ENCODE measurements around the gene RAMP1.
A peak's percentile ranks its signal among the peaks of the same experiment; 100 is the strongest.

The RAMP1 gene

DNA sequence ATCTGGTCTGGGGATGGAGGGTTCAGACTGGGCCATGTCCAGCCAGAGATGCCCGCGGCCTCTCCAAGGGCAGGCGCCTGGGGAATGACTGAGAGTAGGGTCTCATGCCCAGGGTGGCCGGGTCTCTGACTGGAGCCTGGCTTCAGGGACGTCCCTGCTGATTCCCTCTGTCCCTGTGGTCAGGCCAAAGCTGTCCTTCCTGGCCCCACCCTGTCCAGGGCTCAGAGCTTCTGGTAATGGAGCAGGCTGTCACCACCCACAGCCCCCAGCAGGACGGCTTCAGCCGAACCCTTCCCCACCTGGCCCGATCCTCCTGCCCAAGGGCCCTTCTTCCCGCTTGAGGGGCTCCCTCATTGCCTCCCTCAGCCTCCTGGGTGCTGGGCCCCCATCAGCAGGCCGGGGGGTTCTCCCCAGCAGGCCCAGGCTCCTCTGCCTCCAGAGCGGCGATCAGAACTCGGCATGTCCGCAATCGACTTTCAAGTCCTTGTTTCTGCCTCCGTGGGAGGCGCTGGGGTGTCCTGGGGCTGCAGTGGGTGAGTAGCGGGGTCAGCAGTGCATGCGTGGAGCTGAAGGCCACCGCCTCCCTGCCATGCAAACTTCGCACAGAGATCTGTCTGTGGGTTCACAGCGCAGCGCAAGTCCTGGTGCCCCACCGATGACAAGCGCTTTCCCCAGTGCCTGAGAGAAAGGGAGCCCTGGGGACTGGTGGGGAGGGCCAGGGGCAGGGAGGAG, 18.3 kb downstream of the RAMP1 start:
- no peak for DNase-seq

DNA sequence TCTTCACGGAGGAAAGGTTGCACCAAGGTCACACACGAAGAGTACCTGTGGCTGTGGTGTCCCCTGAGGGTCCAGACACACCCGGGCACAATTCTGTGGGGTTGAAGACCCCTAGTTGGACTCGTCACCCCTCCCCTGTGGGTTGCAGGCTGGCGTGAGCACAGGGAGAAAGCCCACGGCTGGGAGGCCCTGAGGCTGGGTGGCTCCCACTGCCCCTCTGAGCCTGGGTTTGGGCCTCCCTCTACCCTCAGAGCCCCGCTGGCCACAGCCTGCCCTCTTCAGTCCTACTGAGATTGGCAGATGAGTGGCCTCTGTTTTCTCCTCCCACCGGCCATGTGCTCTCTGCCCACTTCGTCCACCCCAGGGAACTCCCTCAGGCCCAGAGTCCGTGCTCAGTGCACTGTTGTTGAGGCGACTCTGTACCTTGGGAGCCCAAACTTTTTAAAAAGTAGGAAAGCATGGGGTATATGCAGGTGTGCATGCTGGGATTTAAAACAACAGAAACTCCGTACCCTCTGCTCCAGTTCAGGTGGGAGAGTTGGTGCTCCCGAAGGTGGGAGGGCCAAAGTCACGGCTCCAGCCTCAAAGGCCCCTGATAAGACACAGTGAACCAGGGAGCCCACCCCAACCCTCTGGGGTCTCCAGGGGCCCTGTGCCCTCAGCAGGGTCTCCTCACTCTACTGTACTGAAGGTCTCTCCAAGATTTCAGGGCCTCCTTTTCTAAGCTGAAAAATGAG, 19.1 kb downstream of the RAMP1 start:
- no peak for DNase-seq

DNA sequence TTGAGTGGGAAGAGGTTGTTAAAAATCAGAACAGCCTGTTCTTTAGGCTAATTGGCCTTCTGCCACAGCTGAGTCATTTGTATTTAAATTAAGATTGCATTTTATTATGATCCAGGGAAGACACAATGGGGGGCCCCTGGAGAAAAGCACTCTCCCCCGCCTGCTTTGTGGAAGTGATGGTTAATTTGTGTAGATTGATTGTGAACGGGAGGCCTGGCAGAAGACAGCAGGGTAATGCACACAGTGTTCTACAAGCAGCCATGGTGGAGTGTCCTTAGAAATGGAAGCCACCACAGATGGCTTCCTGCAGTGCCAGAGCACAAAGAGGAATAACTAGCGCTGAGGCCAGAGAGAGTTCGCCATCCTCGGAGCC, 19.6 kb downstream of the RAMP1 start:
- DNase-seq = peak; percentile 61

DNA sequence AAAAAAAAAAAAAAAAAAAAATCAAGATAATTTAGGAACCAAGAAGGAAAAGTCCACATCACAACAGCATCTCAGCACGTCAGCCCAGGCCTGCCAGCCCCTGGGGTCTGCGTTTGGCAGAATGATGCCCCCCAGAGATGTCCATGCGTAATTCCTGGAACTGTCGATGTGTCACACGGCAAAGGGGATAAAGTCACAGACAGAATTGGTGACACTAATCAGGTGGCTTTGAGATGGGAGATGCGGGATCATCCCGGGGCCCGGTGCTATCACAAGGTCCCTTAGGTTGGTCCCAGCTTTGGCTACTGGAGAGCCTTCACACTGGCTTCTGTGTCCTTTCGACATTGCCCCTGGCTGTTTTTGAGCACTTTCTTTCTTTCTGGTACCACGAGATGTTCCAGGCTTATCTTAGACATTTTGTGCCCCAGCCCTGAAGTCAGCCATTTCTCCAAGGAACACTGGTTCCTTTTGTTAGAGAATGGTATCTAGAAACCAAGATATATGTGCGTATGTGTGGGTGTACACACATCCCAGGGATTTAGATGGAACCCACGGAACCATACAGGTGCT, 20.7 kb downstream of the RAMP1 start:
- no peak for DNase-seq

DNA sequence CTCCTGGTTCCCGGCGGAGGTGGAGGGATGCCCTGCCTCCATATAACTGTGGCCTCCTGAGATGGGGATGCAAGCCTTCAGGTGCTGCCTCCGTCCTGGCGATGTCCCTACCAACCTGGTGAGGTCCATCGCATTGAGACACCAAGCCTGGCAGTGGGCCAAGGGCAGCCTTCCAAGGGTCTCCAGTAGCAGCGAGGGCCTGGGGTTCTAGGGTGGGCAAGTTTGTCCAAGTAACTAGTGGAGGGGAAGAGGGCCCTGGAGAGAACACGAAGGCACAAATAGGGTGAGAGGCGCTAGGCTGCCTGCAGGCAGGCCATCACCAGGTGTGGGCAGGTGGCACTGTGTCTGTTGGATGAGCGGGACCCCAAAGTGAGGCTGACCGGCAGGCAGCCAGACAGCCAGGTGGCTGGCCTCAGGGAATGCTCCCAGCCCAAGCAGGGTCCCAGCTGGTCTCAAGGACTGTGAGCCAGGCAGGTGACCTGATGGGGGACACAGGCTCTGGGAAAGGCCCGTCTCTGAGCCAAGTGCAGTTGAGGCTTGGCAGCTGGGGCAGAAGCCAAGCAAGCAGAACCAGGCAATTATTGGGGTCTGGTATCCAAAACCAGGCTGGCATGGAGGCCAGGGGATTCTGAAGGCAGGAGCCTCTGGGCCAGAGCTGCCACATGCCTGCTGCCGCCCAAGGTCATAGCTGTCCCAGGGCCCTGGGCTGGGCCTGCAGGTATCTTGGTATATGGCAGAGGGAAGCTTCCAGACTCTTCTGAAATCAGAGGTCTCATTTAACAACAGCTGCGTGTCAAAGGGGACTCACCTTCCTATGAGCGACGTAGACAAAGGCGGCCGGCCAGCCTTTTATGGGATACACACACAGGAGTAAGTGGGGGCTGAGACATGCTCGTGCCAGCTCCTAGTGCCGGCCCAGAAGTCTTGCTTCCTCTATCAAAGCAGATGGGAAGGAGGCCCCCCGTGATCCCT, 23.4 kb downstream of the RAMP1 start:
- DNase-seq = no peak

DNA sequence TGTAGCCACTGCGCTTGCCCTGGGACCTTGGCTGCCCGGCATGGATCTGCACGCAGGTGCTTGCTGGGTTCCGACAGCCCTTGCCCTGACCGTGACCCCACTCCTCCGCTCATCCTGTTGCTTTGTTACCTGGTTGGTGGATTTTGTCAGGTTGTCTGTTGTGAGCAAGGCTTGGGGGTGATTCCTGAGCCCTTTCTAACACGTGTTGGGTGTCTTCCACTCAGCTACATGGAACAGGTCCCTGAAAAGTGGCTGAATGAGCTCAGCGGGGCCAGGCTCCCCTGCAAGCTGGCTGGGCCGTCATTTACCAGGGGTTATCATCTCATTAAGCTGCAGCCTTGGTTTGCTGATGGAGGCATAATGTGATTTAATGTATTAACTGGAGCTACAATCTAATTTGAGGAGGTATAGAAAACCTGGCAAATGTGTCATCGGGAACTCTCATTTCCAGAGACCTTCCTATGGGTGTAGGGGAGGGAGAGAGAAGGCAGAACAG, 24.6 kb downstream of the RAMP1 start:
- no peak for DNase-seq

DNA sequence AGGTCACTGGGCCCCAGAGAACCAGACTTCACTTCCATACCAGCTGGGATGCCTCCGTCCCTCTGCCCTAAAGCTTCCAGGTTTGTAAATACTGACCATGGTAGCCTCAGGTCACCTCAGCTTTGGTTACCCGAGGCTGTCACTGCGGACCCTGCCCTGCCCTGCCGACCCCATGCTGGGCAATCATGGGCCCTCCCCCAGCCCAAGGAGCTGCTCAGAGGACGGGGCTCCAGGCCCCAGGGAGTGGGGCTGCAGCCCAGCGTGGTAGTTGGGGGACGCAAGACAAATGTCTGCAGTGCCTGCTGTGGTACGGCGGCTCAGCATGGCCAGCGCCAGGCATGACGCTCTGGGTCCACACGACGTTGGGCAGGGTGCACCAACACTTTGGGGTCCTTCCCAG, 25.3 kb downstream of the RAMP1 start:
- no peak for DNase-seq

DNA sequence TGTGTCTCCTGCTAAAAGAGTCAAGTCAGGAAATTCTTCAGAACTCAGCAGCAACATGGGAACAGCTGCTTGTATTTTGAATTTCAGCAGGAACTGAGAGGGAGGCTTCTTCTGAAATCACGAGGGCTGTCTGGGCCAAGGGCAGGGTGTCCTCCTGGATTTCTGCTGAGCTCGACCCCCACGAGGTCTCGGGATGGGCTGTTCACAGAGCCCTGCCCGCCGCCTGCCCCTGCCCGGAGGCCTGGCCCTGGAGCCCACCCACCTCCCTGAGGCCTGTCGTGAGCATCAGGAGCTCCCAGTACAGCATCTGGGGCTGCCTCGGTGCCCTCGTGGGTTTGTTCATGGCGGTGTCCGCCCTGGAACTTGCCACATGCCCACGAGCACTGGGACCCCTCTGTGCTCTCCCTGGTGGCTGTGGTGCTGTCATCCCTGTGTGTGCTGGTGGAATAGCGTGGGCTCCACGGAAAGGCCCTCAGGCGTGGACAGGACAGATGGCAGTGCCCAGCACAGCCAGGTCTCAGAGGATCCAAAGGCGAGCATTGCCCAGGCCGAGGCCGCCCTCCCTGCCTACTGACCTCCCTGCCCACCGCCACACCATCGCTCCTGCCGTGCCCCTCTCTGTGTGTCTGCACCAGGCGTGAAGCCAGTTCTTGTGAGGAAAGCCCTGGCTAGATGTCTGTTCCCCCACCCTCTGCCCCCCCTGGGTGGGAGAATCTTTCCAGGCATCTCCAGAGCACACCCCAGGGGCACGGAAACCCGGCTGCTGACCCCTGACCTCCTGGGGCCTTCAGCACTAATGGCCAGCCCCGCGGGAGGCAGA, 25.9 kb downstream of the RAMP1 start:
- no peak for DNase-seq

DNA sequence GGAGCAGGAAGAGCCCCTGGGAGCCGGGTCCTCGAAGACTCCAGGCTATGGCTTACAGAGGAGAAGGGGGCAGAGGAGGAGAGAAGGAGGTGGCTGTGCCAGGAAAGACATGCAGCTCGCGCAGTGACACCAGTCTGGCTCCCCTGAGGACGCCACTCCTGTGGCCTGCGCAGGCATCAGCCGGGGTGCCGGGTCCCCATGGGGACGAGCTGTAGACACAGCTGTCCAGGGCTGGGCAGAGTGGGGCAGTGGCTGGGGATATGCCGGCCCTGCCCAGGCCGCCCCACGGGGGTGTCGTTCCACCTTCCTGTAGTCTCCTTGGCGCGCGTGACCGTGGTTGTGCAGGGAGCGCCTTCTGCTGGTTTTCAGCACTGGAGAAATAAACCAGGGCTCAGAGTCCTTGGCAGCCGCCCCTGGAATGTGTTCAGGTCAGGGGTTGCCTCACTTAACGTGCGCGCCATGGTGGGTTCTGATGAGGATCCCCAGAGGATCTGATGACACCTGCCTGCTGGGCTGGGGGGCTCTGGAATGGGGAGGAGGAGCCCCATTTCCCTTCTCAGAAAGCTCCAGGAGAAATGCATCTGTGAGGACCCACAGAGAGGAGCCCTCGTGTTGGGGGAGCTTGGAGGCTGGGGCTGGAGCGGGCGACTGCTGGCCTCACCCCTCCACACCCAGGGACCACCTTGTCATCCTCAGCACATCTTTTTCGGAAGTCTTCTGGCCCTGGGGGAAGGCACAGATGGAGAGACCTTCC, 26.7 kb downstream of the RAMP1 start:
- DNase-seq = no peak

DNA sequence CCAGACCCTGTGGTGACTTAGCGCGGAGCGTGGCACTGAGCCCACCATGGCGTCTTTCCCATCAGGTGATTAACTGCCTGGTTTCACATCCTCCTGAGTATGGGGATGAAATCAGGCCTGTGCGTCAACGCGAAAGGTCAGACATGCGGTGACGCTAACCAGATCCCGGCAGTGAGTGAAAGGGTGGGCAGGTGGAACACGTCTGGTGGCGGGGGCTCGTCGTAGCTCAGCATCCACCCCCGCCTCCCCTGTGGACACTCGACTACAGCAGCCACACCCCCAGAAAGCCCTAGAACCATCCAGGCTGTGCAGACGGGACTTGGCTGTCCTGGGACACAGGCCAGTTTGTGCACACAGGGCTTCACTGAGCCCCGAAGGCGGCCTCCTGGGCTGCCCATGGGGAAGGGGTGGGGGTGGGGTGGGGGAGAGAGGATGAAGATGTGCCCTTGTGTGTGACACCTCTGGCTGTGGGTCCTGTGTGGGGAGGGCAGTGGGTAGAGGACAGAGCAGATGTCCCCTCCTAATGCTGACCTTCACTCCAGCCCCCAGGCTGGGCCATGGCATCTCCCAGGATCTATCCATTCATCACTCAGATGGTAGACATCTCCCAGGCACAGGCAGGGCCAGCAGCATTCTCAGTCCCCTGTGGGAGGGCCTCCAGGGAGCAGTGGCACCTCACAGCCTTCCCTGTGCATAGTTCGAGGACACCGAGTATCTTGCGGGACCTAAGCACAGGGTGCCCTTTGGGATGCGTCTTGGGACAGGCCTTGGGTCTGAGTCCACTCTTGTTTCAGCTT, 27.5 kb downstream of the RAMP1 start:
- no peak for DNase-seq

DNA sequence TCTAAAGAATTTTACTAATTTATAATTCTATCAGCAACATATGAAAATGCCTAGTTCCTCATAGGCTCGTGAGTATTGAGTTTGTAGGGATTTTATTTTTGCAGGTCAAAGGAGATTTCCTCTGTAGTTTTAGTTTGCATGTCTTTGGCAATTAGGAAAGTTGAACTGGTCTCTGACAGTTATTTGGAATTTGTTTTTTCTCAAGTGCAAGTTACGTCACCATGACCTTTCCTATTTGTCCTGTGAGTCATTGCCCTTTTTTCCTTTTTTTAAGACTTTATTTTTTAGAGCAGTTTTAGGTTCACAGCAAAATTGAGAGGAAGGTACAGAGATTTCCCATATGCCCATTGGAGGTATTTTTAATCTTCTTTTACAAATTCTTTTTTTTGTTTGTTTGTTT, 29.0 kb downstream of the RAMP1 start:
- DNase-seq = no peak

DNA sequence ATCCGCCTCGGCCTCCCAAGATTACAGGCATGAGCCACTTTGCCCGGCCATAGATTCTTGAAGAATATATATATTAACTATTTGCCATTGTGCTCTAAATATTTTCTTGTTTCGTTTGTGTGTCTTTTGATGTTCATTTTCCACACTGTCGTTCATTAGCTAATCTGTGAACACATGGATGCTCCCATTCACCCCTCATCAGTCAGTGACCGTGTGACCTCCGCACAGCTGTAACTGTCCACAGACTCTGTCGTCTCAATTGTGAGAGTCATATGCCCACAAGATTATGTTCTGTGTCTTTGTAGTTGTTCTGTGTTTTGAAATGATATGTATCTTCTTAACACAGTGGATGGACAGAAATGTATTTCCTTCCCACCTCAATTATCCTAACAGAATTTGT, 29.6 kb downstream of the RAMP1 start:
- peak; percentile 91 for DNase-seq

DNA sequence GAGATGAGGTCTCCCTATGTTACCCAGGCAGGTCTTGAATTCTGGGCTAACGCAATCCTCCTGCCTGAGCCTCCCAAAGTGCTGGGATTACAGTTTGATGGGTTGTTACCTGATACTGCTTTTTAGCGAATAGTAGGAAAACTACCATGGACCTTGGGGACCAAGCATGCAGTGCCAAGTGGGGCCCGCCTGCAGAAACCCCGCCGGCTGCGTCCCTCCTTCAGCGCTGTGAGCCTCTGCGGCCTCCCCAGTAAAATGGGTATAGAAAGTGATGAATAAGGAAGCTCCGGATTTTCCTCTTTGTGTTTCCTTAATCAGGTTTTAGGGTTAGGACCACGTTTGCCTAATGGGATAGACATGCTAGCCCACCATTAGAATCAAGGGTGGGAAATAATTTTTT, 30.4 kb downstream of the RAMP1 start:
- DNase-seq = no peak

DNA sequence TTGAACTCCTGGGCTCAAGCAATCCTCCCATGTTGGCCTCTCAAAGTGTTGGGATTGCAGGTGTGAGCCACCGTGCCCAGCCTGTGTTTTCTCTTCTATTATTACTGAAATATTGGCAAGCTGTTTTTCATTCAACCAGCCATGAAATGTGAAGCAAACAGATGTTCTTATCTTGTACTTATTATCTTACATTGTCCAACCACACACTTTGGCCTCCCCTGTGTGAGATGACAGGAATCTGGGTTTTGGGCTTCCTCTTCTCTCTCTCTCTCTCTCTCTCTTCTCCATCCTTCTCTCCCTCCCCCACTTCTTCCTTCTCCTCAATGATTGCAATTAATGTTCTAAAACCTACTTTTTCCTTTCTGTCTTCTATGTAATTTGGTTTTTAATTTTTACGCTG, 33.1 kb downstream of the RAMP1 start:
- DNase-seq = no peak

DNA sequence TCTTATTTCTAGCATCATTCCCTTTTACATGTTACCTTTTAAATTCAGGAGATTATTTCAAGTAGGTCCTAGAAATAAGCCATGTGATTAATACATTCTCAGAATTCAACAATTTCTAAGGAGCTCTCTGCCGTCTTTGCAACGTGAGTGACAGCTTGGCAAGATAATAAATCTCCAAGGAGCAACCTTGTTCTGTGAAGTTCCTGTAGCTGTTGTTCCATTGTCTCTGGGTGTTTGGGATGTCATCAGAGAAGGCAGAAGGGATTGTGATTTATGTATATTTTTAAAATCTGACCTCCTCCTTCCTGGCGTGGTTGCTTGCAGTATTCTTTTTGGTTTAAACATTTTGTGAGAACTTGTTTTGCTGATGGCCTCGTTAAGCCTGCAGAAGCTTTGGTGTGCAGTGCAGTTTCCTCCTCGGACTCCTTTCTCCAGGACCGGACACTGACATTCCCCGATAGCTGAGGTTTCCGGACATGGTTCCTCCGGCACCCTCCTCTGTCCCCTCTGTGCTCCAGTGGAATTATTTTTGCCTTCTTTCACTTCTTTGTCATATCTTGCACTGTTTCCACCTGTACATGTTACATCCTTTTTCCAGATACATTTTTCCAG, 33.7 kb downstream of the RAMP1 start:
- DNase-seq = no peak

DNA sequence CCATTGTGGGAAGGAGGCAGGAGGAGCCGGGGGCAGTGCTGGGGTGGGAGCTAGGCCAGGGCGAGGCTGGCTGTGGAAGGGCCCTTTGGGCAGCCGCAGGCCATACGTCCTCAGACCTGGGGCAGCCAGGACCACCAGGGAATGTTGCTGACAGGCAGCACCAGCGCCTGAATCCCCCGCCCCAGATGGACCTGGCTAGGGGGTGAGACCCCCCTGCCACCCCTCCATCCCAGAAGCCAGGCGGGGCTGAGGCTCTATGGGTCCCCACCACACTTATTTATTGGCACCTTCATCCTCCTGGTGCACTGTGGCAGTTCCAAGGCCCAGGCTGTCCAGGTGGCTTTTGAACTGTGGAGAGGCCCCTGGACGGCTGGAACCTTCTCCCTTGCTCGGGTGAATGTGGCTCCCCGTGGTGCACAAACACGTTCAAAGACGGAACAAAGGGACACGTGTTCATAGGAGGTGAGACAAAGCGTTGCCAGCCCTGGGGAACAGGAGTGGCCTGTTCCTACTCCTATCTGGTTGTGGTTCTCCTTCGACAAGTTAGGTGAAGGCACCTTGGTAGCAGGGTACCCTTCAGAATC, 35.1 kb downstream of the RAMP1 start:
- DNase-seq = no peak

DNA sequence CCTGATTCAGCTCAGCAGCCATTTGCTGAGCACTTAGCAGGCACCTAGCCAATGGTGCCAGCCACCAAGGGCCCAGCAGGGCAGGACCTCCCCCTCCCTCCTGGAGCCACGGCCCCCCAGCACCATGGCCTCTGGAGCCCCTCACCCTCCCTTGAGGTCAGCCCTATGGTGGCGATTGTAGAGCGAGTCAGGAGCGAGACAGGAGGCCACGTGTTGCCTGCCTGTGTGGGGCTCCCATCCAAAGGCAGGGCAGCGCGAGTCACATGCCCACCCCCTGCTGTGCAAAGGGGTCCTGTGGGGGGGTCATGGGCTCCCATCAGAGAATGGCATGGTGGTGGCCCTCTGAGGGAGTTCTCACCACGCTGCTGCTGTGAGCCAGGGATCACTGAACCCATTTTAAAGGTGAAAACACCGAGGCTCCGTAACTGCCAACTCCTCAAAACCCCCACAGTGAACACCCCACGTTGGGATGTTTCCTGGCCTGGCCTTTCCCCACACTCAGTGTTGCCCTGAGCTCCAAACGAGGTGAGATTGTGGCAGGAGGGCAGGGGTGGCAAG, 35.6 kb downstream of the RAMP1 start:
- DNase-seq = no peak

DNA sequence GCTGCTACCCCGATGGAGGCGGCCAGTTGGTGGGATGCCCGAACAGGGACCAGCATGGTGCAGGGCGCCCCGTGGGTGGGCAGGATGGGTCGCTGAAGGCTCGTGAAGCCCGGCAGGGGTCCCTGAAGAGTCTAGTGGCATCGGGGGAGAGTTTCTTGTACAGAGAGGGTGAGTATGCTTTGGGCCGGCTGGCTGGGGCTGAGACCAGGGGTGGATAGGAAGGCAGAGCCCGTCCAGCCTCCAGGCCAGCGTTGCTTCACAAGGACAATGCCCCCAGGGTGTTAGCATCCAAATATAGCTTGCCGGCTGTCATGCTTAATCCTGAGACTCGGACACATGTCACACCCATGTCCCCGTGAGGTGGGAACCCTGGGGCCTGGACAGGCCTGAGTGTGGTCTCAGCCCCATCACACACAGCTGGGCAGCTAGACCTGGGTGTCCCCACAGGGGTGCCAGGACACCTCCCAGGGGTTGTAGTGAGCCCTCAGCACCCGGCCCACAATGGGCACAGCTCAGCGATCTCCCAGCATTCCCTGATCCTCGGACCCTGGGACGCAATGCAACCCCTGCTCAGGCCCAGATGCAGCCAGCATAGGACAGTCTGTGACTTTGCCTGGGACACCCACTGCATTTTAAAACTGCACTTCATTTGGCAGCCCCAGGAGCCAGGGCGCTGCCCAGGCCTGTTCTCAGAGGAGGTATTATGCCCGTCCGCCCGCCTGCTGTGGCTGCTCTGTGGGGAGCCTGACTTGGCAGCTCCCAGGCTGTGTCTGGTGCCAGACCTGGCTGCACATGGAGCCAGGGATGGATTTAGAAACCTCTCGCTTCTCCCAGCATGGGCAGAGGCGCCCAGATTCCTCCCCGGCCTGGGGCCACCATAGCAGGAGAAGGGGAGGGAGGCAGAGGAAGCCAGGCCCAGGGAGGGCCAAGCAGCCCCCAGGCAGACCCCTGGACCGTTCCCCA, 36.4 kb downstream of the RAMP1 start:
- DNase-seq = no peak

Measured in eye (tissue), 1 donor.